Effector CD4-positive, alpha-beta T cell (primary cell): ENCODE data around the gene ICOS.
"Not testable (repeated sequence)": the region's sequence is repeated elsewhere in the genome, so short reads cannot be mapped to it uniquely, and the experiment has no call there.

Experiments
- DNase-seq: peaks from one replicate; pipeline ENCODE4 v3.0.0-alpha.2; 2020

The ICOS gene

DNA sequence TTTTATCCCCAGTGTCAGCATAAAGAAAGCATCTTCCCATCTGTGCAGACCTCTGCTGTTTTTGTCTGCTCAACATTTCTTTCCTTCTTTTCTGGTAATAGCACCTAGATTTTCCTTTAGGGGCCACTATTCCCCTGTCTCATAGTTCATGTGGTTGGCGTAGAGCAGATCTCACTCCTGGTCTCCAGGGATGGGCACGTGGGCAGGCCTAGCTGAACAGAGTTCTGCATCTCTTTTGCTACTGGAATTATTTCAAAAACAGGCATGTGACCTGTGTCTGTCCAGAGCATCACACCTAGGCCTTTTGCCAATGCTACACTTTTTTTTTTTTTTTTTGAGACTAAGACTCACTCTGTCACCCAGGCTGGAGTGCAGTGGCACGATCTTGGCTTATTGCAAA, 17.7 kb upstream of the ICOS start:
- no peak for DNase-seq

DNA sequence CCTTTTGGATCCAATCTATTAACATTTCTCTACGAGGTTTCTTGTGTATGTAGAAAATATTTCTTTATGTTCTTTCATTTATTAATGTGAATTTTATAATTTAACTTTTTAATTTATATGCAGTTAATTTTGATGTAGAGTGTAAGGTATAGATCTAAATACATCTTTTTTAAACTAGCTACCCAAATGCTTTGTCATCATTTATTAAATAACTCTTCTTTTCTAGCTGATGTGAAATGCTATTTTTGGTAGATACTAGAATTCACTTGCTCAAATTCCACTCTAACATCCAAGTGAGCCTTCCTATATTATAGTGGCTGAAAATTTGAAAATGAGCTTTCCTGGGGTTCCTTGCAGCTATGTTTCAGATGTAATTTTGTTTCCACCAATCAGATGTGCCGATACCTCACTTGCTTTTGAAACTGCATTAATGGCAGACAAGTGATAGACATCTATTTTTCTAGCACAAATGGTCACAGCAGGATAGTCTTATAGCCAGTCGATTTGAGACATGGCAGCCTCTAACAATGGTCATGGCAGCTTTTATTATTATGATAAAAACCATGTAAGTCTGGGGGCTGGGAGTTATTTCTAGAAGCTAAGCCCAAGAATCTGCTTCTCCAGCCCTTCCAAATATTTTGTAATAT, 10.9 kb upstream of the ICOS start:
- no peak for DNase-seq

DNA sequence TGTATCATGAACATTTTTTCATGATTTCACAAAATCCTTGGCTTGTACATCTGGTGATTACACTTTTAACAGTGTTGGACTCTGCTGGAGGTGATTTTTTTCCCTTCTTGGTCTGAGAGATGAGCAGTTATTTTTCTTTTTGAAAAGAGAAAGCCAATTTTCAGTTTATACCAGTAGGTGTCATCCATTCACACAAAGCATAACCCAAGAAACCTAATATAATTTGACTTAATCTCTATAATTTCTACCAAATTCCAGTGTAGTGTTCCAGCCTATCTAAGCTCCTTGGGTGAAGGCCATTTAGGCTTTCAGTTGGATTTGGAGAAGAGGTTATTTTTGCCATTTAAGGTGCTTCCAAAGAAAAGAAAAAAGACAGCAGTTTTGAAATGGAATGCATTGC, 7.7 kb upstream of the ICOS start:
- no peak for DNase-seq

DNA sequence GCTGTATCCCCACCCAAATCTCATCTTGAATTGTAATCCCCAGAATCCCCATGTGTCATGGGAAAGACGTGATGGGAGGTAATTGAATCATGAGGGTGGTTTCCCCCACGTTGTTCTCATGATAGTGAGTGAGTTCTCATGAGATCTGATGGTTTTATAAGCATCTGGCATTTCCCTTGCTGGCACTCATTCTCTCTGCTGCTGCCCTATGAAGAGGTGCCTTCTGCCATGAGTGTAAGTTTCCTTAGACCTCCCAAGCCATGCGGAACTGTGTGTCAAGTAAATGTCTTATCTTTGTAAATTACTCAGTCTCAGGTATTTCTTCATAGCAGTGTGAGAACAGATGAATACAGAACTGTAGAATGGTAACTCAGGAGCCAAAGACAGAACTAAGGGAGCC, 5.3 kb upstream of the ICOS start:
- DNase-seq: not testable (repeated sequence)

DNA sequence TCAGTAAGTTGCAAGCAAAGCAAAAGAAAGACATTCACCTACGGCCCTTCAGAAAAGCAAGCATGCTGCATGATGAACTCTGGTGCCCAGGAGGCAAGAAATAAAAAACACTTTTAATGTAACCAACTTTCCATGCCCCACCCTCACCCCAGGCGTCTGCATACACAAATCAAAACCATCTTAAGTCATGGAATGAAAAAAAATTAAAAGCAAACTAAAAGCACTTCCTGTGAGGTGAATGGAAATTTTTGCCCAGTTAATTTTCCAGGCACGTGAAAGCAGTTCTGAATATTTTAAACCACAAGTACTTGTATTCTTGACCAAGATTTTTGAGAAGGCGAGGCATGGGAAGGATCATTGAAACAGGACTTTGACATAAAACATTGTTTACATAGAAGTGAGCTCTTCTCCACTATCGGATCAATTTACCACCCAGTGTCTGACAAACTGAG, 2.5 kb upstream of the ICOS start:
- peak; percentile 32 for DNase-seq

DNA sequence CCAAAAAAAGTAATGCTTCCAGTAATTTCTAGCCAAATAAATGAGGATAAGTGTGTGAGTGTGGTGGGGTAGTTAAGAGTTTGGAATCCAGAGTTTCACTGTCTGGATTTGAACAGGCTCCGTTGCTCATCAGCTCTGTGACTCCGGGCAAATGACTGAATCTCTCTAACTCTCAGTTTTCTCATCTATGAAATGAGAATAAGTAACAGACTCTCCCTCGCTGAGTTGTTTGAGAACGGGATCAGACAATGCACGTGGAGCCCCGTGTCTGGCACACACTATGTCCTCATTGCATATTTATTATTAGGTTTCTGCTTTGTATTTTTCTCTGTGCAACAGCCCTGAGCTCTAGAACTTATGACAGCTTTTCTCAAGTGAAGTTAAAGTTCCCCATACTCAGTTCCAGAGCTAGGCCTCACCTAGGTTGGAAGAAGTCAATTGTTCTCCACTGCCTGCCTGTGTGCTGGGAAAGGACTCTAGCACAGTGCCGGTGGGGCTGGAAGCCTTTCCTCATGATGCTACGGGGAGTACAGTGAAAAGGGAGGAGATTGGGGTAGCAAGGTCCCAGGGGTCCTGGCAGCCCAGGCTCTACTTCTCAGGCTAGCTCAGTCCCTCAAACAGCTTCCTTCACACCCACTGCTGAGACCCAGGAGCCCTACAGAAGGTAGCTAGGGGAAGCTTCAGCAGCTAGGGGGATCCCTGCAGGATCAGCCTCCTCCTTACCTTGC, 1.7 kb upstream of the ICOS start:
- DNase-seq: no peak

DNA sequence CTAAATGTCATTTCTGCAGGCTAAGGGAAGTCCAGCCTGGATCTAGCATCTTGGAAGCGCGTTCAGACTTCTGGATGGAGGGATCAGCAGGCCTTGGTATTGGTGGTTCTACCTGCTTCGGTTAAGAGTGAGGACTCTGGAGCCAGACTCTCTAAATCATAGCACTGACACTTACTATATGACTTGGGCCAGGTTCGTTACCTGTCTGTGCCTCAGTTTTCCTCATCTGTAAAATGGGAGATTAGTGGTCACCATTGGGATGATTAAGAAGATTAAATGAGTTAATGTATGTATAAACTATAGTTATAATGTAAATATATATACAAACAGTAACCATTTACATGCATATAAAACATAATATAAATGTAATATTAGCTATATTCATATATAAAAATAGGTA, 995 bp upstream of the ICOS start:
- DNase-seq: no peak

DNA sequence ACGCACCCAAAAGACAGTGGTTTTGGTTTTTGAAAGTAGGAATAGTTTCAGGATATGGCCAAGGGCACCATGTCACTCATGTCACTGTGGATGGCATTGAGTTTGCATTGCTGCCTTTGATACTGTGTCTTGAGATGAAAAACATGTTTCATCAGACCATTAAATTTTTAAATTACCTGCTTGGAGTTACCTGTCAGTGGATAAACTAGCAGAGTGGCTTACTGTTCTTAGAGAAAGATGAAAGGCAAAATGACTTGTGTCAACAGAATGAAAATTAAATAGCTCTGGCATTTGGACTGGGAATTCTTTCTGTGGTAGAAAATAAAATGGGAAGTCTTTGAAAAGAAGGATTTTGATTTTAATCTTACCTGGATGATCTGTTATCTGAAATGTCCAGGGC, 386 bp downstream of the ICOS start:
- DNase-seq: no peak

DNA sequence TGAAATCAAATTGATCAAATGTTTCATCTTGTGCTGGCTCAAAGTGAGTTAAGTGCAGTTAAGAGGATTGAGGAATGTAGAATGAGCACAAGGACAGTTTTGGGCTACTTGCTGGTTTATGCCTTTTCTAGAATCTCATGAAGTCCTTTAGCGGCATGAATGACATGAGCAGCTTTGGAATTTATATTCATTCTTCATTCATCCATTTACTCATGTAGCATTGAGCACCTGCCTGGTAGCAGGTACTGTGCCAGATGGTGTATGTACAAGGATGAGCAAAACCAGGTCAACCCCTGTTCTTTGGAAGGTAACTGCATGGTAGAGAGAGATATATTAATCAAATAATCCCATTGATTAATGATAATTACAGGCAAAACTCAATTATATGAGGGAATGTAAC, 1.2 kb downstream of the ICOS start:
- no peak for DNase-seq

DNA sequence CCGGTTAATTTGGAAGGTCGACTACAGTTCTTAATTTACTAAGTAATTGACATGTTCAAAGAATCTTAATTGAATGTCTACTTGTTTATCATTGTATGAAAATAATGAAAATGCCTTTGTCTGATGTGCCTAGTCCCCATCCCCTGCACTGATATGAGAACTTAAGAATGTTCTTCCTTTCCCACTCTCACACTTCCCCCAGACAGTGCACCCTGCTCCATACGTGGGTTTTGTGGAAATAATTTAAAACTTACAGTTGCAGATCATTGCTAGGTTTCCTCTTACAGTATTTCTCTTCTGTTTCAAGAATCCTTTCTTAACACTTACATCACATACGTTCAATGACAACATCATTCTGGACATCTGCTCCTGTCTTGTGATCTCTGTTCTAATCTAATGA, 3.5 kb downstream of the ICOS start:
- DNase-seq: no peak

DNA sequence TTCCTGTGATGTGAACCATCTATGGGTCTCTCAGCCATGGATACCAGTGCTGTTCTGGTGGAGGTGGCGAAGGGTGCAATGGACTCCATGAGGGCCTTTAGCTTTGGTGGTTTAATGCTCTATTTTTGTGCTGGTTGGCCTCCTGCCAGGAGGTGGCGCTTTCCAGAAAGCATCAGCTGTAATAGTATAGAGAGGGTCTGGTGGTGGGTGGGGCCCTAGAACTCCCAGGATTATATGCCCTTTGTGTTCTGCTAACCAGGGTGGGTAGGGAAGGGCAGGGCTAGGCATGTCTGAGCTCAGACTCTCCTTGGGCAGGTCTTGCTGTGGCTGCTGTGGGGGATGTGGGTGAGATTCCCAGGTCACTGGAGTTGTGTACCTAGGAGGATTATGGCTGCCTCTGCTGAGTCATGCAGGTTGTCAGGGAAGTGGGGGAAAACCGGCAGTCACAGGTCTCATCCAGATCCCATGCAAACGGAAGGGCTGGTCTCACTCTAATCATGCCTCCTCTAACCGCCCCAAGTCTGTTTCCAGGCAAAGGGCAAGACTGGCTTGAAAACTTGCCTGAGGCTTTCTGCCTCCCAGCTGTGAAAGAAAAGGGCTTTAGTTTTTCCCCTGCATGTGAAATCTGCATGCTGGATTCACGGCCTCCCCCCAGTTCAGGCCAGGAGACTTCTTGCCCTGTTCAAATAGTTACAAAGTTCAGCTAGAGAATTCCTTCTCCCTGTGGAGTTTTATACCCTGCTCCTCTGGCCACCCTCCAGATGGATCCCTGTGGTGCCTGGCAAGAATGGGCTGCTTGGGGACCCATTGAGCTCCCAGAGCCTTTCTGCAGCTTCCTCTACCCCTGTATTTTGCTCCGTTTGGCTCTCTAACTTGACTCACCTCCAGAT, 7.2 kb downstream of the ICOS start:
- DNase-seq: not testable (repeated sequence)

DNA sequence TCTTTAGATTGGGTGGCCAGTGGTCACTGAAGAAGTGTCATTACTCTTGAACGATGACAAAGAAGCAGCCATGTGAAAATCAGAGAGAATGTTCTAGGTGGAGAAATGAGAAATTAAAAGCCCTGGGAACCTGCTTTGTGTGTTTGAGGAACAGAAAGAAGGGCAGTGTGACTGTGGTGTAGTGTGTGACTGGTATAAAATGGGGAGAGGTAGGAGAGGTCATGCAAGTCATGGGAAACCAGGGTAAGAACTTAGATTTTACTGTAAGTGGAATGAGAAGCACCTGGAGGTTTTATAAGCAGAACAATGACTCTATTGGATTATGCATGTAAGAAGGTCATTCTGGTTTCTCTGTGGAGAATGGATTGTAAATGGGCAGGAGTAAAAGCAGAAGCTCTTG, 12.2 kb downstream of the ICOS start:
- no peak for DNase-seq

DNA sequence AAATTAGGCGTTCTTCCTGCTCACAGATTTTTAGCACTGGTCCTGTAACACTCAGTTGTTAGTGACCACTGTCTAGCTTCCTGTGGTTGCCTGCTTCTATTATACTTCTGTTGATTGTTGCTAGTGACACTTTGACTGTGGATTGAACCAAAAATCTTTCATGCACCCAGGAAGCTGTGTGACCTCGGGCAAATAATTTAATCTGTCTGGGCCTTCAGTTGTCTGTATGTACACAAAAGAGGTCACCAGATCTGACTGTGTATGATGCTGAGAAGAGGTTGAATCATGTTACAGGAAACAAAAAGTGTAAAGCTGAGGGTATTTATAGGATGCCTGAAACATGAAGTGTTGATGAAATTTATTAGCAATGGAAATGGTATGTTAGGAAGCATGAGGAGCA, 12.7 kb downstream of the ICOS start:
- DNase-seq: no peak

DNA sequence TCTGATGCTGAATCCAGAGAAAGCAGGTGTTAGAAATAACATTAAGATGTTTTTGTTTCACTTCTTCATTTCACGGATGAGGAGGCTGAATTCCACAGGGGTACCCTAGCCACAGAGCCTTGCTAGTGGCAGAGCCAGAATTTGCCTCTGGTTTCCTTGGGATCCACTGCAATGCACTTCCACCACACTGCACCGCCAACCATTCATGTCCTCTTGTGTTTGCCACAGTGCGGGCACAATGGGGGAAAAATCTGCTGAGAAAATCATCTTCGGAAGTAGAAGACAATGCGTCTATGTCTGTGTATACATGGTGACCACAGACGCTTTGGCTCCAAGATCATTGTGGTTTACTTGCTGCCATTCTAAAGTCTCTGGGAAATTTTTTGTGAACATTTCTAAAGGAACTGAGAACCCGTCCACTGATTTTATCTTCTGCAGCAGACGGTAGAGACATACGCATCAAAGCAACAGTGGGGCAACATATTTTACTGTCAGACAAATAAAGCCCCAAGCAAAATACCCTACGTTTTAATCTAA, 14.9 kb downstream of the ICOS start:
- peak; percentile 64 for DNase-seq

DNA sequence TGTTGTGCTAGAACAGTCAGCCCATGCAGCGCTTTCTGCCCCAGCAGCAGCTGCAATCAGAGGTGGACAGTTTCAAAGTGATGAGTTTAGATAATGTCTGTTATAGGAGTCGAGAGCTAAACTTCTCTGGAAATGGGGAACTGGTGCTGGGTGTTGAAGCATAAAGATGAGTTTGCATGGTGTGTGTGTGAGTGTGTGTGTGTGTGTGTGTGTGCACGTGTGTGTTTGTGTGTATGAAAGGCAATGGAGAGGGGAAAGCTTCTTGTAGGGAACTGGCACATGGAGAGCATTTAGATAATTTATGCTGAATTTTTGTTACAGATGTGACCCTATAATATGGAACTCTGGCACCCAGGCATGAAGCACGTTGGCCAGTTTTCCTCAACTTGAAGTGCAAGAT, 22.7 kb downstream of the ICOS start:
- no peak for DNase-seq

DNA sequence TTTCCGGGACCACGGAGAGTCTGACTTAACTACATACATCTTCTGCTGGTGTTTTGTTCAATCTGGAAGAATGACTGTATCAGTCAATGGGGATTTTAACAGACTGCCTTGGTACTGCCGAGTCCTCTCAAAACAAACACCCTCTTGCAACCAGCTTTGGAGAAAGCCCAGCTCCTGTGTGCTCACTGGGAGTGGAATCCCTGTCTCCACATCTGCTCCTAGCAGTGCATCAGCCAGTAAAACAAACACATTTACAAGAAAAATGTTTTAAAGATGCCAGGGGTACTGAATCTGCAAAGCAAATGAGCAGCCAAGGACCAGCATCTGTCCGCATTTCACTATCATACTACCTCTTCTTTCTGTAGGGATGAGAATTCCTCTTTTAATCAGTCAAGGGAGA, 23.1 kb downstream of the ICOS start:
- no peak for DNase-seq

DNA sequence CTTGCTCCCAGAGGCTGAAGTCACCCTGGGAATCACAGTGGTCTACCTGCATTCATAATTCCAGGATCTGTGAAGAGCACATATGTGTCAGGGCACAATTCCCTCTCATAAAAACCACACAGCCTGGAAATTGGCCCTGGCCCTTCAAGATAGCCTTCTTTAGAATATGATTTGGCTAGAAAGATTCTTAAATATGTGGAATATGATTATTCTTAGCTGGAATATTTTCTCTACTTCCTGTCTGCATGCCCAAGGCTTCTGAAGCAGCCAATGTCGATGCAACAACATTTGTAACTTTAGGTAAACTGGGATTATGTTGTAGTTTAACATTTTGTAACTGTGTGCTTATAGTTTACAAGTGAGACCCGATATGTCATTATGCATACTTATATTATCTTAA, 24.2 kb downstream of the ICOS start:
- DNase-seq: no peak

DNA sequence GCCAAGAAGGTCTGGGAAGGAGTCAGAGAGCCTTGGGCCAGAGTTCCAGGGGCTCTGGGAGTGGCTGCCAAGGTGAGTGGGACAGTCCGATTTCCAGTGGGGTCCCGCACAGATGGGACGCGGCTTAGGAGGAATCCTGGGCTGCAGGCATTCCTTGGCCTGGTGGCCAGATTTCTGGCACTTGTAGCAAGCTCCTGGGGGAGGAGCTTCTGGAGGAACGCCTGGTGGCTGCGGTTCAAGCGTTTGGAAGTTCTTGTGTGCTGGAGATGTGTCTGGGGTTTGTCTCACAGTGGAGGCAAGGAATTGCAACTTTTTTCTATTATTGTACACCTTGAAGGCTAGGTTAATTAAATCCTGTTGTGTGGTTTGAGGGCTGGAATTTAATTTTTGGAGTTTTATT, 28.6 kb downstream of the ICOS start:
- not testable (repeated sequence) for DNase-seq

DNA sequence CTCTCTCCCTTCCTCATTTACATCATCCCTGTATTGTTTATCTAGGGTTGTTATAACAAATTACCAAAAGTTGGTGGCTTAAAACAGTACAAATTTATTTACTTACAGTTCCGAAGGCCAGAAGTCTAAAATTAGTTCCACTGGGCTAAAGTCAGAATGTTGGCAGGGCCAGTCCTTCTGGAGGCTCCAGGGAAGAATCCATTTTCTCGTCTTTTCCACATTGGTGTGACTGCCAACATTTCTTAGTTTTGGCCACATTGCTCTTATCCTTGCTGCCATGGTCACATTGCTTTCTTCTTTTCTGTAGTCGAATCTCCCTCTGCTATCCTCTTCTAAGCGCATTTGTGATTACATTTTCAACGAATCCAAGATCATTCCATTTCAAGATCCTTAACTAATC, 34.7 kb downstream of the ICOS start:
- no peak for DNase-seq

DNA sequence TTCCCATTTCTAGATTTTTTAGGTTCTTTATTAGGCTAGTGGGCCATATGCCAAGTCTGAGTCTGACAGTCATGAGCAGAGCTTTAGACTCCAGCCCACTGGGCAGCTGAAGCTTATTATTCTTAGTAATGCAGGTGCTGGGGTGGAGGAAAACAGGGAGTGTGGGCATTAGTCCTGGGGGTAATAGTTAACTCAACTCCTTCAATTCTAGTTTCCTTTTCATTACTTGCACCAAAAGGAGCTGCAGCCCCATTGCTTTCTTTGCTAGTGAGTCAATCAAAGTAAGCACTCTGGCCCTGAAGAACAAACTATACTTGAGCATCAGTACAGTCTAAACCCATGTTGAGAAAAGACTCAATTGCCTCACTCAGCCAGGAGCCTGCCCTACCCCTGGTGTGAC, 35.5 kb downstream of the ICOS start:
- DNase-seq: no peak

DNA sequence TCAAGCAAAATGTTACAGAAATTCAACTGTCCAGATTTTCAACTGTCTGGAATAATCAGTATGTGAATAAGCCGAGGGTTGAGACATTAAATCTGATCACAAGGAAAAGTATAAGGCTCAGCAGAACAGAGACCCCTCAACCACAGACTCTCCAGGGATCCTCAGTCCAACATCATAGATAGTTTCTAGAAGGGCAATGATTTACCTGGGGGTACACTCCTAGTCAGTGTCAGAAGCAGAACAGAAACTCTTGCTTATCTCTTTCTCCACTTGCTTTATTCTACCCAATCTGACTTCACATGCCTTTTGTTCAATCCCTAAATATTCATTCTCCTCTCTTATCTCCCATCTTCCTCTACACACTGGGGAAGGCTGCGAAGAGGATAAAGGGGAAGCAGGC, 36.4 kb downstream of the ICOS start:
- DNase-seq: no peak

DNA sequence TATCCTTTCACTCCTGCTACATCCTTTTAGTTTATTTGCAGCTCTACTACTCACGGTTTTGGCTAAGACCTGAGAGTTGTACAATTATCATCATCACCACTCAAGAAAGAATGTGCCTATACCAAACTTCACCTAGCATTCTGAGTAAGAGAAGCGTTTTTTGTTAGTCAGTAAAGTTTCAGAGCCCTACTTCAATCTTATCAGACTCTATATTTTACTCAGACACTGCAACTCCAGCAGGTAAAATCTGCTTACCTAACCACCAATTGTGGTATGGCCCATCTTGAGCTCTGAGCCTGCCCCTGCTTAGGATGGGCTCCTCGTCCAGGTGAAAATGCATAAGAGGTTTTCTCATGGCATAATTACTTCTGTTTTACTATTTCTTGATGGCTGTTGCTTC, 37.1 kb downstream of the ICOS start:
- DNase-seq: no peak

DNA sequence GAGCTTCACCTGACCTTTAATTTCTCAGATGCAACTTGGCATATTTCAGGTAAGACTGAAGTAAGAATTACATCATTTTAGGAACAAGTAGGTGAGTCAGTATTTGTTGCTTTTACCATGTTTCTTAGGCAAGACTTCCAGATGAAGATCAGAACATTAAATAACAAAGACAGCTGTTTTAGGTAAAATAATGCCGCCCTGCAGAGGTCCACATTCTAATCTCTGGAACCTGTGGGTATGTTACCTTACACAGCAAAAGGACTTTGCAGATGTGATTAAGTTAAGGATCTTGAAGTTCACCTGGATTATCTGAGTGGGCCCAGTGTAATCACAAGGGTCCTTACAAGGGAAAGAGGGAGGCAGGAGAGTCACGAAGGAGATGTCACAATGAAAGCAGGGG, 39.3 kb downstream of the ICOS start:
- DNase-seq: no peak

DNA sequence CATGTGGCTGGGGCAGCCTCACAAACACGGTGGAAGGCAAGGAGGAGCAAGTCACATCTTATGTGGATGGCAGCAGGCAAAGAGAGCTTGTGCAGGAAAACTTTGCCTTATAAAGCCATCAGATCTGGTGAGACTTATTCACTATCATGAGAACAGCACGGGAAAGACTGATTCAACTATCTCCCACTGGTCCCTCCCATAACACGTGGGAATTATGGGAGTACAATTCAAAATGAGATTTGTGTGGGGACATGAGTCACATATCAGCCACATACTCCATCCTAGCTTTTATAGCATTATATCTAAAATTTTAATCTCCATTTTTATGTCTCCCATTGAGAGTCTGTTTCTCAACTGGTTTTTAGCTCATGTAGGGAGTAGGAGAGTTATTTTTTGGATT, 45.7 kb downstream of the ICOS start:
- no peak for DNase-seq
